PC-9 (cell line): ENCODE measurements around the gene CCDC60.

Source experiments
- EZH2 ChIP-seq: fragments of 200-600 bp; sonication (generic); IDR thresholded peaks from 2 replicates; pipeline ENCODE4 v1.8.0; 2017; ENCODE audit warnings: antibody characterized with exemption, low read depth
- TF ChIP-seq, protein P1 (sequence below): fragments of 200-600 bp; sonication (generic); conservative IDR thresholded peaks from 2 replicates; pipeline ENCODE4 v1.6.1; 2017; ENCODE audit warnings: mixed run types, antibody characterized with exemption, mild to moderate bottlenecking, moderate library complexity

DNA sequence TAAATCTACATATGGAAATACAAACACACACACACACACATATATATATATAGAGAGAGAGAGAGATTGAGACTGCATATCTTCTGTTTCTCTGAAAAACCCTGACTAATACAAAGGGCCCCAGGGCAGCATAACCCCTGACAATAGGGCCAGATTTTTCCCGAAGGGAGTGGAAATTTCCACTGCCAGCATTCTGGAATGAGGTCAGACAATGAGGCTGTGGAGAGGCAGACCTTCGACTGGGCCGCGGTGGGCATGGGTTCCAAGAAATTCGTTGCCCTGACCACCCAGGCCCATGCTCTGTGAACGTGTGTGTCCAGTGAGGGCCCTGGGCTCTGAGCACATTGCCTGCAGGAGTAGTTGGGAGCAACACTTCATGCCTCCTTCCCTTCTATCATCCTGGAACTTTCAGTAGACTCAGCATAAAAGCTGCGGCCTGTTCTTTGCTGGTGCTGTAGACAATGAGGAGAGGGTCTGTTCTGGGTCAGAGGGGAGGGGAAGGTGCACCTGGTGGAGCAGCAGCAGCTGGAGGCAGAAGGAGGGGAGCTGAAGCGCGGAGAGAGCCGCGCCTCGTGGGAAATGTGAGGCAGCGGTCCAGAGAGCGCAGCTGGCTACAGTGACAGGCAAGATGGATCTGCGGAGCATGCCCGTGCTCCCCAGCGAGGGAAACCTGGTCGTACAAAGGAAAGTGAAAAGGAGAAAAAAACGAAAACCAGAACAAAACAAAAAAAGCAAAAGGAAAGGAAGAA, 25.6 kb upstream of the CCDC60 start:
- TF ChIP-seq, protein P1, sequence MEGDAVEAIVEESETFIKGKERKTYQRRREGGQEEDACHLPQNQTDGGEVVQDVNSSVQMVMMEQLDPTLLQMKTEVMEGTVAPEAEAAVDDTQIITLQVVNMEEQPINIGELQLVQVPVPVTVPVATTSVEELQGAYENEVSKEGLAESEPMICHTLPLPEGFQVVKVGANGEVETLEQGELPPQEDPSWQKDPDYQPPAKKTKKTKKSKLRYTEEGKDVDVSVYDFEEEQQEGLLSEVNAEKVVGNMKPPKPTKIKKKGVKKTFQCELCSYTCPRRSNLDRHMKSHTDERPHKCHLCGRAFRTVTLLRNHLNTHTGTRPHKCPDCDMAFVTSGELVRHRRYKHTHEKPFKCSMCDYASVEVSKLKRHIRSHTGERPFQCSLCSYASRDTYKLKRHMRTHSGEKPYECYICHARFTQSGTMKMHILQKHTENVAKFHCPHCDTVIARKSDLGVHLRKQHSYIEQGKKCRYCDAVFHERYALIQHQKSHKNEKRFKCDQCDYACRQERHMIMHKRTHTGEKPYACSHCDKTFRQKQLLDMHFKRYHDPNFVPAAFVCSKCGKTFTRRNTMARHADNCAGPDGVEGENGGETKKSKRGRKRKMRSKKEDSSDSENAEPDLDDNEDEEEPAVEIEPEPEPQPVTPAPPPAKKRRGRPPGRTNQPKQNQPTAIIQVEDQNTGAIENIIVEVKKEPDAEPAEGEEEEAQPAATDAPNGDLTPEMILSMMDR: no peak
- TF ChIP-seq EZH2: no peak
